Heart left ventricle (tissue), 13 donors: Measurements from ENCODE around the gene CDC23.

Experiments used
- POLR2A ChIP-seq, 2 donors: fragments of 450-650 bp; IDR thresholded peaks; one replicate each; pipeline ENCODE4 v1.6.1; 2017; ENCODE audit warnings: antibody characterized with exemption in 2 of 2, mild to moderate bottlenecking in 2 of 2, moderate library complexity in 2 of 2
- TF ChIP-seq, protein P1 (sequence below), 12 donors: fragments of 200-600 bp; sonication (generic) in 4 of 12; IDR thresholded peaks; one replicate each; pipeline versions ENCODE4 v1.5.0 to v1.8.0; 2018 to 2022; ENCODE audit warnings: antibody characterized with exemption in 12 of 12, mild to moderate bottlenecking in 5 of 12
- donor health status: ischemic (EF 13 %, LVEDD 7.1; RV severe dilation, severe dysfunction).
- donor health status: DM: no; HTN: yes; CAD: no.
- donor health status: DM: no; HTN: no; CAD: no.
- donor health status: ischemic (EF 25% LVEDD 6.9; RV normal size, moderate dysfunction).
- donor health status: ischemic (EF 25% LVEDD 5.7; RV mildly dilated, moderate dysfunction).
- donor health status: ischemic (EF 35%, LVEDD 5.7; RV mildly dilated, moderate dysfunction).
- donor health status: nonischemic (EF 11% LVEDD 7.7; RV severe dilation, severe dysfunction).
- donor health status: DM: yes; HTN: yes; CAD: no.
- donor health status: PGD.
- donor health status: ischemic (EF 29% LVEDD 5.4; RV normal size, mild dysfunction).
- donor health status: nonischemic (EF 23%, LVEDD 6.1; RV moderate dilation, normal function).

DNA sequence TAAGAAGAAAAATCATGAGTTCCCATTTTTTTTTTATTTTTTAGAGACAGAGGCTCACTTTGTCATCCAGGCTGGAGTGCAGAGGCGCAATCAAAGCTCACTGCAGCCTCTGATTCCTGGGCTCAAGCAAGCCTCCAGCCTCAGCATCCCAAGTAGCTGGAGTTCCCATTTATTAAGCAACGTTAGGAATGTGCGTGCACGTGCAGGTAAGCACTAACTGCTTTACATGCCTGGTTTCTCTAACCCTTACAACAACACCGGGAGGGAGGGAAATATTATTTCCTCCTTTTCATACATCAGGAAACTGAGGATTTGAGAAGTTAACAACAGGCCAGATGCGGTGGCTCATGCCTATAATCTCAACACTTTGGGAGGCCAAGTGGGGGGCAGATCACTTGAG is 16.3 kb upstream of the CDC23 start:
- TF ChIP-seq, protein P1, sequence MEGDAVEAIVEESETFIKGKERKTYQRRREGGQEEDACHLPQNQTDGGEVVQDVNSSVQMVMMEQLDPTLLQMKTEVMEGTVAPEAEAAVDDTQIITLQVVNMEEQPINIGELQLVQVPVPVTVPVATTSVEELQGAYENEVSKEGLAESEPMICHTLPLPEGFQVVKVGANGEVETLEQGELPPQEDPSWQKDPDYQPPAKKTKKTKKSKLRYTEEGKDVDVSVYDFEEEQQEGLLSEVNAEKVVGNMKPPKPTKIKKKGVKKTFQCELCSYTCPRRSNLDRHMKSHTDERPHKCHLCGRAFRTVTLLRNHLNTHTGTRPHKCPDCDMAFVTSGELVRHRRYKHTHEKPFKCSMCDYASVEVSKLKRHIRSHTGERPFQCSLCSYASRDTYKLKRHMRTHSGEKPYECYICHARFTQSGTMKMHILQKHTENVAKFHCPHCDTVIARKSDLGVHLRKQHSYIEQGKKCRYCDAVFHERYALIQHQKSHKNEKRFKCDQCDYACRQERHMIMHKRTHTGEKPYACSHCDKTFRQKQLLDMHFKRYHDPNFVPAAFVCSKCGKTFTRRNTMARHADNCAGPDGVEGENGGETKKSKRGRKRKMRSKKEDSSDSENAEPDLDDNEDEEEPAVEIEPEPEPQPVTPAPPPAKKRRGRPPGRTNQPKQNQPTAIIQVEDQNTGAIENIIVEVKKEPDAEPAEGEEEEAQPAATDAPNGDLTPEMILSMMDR (IDR thresholded peaks at IDR 0.05): no peak
- TF ChIP-seq POLR2A (IDR thresholded peaks at IDR 0.05): no peak
